Hepatocyte (in vitro differentiated cells): ENCODE results near the gene OR51B4.

Experiments used
- CTCF ChIP-seq: fragments of 200-600 bp; sonication (generic); IDR thresholded peaks from 2 replicates; pipeline ENCODE4 v1.5.1; 2016; ENCODE audit warnings: antibody characterized with exemption, mild to moderate bottlenecking; ENCODE audit not compliant: poor library complexity
- EZH2 ChIP-seq: fragments of 200-600 bp; sonication (generic); IDR thresholded peaks from 2 replicates; pipeline ENCODE4 v1.6.1; 2016; ENCODE audit warnings: antibody characterized with exemption, mild to moderate bottlenecking, borderline replicate concordance
- EZH2phosphoT487 ChIP-seq: fragments of 200-600 bp; sonication (generic); IDR thresholded peaks from one replicate; pipeline ENCODE4 v1.6.1; 2018; ENCODE audit warnings: antibody characterized with exemption, mild to moderate bottlenecking, low read depth, moderate library complexity; ENCODE audit not compliant: unreplicated experiment, severe bottlenecking

DNA sequence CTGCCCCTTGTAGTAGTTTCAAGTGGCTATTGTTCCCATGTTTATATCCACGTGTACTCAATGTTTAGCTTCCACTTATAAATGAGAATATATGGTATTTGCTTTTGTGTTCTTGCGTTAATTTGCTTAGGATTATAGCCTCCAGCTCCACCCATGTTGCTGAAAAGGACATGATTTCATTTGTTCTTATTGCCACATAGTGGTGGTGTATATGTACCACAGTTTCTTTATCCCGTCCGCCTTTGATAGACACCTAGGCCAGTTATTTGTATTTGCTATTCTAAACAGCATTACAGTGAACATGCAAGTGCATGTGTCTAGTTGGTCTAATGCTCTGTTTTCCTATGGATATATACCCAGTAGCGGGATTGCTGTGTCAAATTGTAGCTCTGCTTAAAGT is 15.5 kb upstream of the OR51B4 start:
- TF ChIP-seq CTCF, result no peak
- no peak for TF ChIP-seq EZH2
- TF ChIP-seq EZH2phosphoT487, result no peak
